Measurements from ENCODE around the gene SIX1.

The SIX1 gene

DNA sequence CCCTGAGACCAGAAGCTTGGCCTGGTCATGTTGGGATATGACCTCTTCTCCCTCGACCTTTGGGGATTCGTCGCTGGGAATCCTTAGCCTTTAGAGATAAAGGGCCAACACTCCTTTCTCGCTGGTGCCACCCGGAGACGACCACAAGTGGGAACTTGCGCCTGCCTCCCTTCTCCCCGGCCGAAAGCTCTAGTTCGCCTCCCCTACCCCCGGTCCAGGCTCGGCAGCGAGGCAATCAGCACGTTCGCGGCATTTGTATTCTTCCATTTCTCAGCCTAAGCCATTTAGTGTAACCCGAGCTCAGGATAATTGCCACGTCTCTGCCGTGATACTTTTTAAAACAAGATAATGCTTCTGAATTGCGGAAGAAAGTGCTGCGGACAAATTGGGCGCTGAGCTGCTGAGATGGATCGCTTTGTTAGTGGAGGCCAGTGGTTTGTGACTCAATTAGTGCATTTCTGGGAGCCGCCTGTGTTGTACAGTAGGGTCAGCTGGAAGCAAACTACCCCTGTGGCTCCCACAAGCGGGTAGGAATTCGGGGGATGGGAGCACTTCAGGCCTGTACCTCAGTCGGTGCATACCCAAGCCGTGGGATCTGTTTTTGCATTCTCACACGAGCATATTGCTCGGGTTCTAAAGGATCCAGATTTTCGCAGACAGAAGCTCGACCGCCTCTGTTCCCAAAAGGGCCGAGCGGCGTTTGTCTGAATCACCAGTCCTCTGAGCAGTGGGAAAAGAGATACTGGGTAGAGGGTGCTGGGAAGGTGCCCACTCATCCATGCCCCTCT, 6.8 kb upstream of the SIX1 start:
- FAIRE-seq (no peak), DNase-seq (ENCODE audit: extremely low spot score, insufficient read length, low read depth) (no peak)

DNA sequence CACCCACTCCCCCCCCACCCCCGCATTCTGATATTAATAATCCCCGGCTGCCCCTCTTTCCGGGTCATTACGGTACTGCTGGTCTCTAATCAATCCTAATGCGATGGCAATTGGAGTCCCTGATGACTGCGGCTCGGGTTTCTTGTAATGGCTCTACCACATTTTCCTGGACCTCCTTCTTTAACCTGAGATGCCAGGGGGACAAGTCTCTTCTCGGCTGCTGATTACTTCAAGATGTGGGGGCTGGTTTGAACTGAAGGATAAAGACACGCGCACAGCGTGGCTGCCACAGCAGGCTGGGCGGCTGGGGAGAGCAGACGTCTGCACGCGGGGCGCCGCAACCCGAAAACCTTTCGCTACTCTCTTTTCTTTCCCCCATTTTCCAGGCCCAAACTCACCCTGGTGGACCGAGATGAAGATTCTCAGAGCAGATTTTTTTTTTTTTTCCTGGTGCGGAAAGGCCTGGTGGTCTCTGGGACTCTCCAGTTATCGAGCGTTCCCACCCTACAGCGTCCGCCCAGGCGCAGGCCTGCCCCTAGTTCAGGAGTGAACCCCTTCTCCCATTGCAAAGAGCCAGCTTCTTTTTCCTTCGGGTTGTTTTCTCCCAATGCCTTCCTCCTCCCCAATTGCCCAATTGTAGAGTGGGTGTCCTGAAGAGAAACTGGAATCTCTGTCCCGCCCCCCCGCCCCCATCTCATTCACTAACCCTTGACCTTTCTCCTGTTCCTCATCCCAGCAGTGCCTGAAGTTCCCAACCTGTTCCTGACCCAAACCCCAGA, 6.0 kb upstream of the SIX1 start:
- no peak for FAIRE-seq
- DNase-seq (ENCODE audit: extremely low spot score, insufficient read length, low read depth), result no peak

GRCh38 chr14:60654334-60654821, 5.1 kb upstream of the SIX1 start:
- no peak for FAIRE-seq
- DNase-seq (ENCODE audit: extremely low spot score, insufficient read length, low read depth), result no peak

- FAIRE-seq (no peak), DNase-seq (ENCODE audit: extremely low spot score, insufficient read length, low read depth) (no peak)
These were observed 4.5 kb upstream of the SIX1 start for GRCh38 chr14:60653701-60654161.

- FAIRE-seq (no peak), DNase-seq (ENCODE audit: extremely low spot score, insufficient read length, low read depth) (no peak)
These were observed 3.7 kb upstream of the SIX1 start for GRCh38 chr14:60652674-60653651.

GRCh38 chr14:60651796-60652673, 2.8 kb upstream of the SIX1 start:
- DNase-seq (ENCODE audit: extremely low spot score, insufficient read length, low read depth) (no peak), FAIRE-seq (no peak)

DNA sequence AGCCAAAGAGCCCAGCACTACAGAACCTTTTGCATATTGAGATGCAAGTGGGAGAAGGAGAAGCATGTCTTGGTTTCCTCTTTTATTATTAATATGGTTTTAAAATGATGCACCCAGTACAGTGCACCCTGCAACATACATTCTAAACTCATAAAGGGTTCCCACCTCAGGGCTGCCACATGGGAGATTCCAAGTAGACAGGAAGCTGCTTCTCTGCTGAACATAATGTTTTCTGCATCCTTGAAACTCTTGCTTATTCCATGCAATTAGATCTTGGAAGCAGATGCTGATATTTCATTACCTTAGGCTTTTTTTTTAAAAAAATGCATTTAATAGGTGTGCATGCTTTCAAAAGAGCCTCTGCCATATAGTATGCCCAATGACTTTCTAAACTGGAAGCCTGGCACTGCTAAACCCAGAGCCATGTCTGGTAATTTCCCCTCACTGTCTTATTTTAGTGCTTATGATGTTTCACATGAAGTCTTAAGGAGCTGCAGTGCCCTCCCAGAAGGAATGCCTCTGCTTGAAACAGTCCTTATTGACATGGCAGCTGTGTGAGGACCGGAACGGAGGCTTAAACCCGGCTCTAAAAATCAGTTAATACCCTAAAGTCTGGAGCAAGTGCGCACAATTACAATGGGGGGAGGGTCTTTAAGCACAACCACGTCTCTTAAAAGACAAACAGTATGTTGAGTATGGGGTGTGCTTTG, 2.0 kb upstream of the SIX1 start:
- FAIRE-seq, result no peak
- no peak for DNase-seq (ENCODE audit: extremely low spot score, insufficient read length, low read depth)

DNA sequence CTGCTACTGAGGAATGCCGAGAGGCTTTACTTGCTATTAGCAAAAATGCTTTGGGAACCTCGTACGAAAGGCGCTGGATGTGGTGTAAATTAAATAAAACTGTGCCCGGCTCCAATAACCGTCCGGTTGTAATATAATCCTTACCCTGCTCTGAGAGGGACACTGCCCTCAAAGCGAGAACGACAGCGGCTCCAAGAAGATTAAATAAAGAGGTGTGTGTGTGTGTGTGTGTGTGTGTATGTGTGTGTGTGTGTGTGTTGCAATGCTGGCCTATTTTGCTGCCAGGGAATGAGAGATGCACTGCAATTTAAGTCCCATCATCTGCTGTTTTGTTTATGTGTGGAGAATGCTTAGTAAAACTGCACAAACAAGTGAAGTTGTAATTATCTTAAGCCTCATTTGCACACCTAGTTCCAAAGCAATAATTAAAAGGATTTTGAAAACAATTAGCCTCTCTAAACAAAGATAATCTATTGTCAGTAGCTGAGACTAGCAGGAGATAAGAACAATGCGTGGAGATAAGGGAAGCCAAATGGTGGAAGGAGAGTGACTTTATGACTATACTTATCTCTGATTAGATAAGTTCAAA, 1.2 kb upstream of the SIX1 start:
- FAIRE-seq, result no peak
- DNase-seq (ENCODE audit: extremely low spot score, insufficient read length, low read depth), result no peak

DNA sequence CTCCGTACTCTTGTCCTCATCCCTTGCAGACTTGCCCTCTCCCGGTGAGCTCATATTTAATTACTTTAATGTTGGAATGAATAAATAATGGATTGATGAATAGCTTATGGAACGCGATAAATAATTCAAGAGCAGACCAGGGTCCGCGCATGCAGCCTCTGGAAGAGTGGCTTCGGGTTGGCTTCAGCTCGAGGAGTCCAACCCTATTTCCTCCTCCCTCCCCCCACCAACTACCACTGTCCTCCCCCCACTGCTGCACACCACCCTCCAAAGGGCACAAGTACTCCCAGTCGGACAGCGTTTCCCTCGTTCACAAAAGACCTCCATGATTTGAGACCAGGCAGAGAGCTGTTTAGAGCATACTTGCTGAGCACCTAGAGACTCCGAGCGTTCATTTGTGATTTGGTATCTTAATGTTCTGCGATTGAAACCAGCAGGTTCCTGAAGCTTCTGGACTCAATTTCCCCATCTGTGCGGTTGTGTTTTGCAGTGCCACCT, 647 bp upstream of the SIX1 start:
- FAIRE-seq (no peak), DNase-seq (ENCODE audit: extremely low spot score, insufficient read length, low read depth) (no peak)

- FAIRE-seq (no peak), DNase-seq (ENCODE audit: extremely low spot score, insufficient read length, low read depth) (no peak)
These were observed 886 bp downstream of the SIX1 start for GRCh38 chr14:60648249-60648933.

GRCh38 chr14:60647837-60648248, 1.4 kb downstream of the SIX1 start:
- no peak for FAIRE-seq
- no peak for DNase-seq (ENCODE audit: extremely low spot score, insufficient read length, low read depth)

DNA sequence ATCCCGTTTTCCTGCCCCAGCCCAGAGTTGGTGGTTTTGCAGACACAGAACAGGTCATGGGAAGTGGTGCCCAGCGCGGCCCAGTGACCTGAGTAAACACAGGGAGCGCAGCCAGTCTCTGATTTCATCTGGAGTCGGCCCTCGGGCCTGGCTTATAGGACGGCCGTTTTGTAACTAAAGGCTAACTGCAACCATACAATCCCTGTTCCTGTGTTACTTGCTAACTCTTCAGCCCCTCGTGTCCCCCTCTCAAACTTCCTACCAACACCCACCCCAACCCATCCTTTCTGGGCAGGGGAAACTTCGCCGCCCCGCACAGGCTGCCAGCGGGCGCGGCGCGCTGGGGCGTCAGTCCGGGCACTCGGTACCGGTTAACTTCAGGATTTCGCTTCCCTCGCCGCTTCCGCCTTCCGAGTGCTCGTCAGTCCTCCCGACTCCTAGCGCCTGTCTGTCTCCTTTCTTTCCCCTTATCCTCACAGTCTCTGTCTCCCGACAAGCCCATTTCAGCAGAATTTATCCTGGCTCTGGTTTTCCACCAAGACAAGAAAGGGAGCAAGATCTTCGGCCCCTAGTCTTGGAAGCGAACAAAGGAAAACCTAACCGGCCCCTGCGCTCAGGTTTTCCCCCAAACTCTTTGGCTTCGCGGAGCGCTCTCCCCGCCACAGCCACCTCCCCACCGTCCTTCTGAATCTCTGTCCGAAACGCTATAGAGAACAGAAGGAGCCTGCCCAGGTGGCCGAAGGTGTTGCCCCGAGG, 2.0 kb downstream of the SIX1 start:
- DNase-seq (ENCODE audit: extremely low spot score, insufficient read length, low read depth) (no peak), FAIRE-seq (no peak)

DNA sequence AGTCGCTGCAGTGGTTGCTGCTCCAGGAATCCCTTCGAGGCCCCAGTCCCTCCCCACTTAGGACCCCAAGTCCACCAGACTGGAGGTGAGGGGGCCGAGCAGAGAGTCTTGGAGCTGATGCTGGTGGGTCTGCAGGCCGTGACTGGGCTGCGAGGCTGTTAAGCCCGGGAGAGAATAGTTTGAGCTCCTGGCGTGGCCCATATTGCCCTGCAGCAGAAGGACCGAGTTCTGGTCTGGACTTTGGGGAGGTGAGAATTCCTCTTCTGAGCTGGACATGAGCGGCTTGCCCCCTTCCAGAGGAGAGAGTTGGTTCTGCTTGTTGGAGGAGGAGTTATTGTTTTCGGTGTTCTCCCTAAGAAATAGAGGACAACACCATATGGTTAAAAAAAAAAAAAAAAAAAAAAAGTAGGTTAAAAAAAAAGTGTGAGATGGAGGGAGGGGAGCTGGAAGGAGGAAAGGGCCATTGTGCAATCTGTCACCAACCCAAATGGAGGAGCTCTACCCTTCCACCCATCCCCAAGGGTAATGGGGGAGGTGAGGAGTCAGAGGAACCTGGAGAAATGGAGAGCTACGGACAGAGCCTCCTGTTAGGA, 3.0 kb downstream of the SIX1 start:
- no peak for DNase-seq (ENCODE audit: extremely low spot score, insufficient read length, low read depth)
- no peak for FAIRE-seq

DNA sequence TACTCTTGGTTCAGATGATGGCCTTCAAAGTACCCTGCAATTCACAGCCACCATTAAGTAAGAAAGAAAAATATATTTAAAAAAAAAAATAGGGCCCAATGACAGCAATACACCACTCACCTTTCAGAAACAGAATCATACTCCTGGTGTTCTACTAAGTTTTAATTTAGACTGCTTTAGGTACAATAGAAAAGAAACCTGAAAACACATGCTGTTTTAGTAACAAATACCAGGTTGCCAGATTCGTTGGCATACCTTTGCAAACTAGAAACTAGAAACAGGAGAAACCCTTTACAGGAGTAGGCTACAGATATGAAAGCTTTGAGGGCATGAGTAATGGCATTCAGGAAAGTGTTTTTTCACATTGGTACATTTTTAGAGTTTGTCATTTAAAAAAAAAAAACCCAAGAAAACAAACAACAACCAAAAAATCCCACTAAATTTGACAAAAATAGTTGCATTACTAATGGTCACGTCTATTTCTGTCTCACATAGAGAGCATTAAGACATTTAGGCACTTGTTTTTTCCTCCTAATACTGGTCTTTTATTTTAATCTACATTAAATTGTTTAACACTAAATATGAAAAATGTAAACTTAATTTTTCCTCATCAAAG, 4.0 kb downstream of the SIX1 start:
- DNase-seq (ENCODE audit: extremely low spot score, insufficient read length, low read depth) (no peak), FAIRE-seq (no peak)

DNA sequence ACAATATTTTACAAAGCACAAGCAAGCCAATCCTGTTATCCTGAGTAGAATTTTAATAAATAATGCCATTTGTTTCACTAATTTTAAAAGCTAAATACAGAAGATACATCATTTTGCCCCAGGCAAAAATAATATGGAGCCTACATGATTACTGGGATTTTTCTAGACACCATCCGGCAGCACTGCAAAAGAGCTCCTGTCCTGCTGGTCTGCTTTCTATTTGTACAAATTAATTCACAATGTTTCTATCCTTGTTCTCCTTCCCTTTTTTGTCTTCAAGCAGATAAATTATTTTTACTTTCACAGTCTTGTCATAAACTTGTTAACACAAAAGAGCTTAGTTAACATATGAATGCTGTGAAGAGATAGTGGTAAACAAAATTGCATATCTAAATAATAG, 4.6 kb downstream of the SIX1 start:
- no peak for FAIRE-seq

More for the DNA sequence above, 4.6 kb downstream of the SIX1 start:
- DNase-seq (ENCODE audit: extremely low spot score, insufficient read length, low read depth), result no peak

All from GM18507 (cell line).